HepG2 (cell line): ENCODE measurements around the gene ZBTB7B. TPM values are rescaled to one million over a fixed set of nuclear protein-coding genes. Genes with fewer than 3 reads are reported as not detected.

Source experiments
- ATAC-seq: fragments of 200-7000 bp; cut with Tn5 transposase; 3 replicates; pipeline ENCODE4 v1.9.1; 2020; ENCODE audit warnings: mild to moderate bottlenecking, moderate library complexity
- BruUV-seq: library from RNA; stranded (reverse); fragments of 400-500 nt; replicated peaks from 2 replicates; lab custom pipeline; 2021; lab: Mats Ljungman, UMichigan
- CTCF ChIA-PET: fragments of 300-600 bp; formaldehyde crosslinking; extraction: SDS; loops from one replicate; lab custom pipeline; 2021; ENCODE audit warnings: low total read pairs, inconsistent platforms, low intra/inter-chr PET ratio; lab: Yijun Ruan, JAX
- POLR2A ChIA-PET: fragments of 350-600 bp; sonication (Branson Sonifier 250); formaldehyde crosslinking; loops from one replicate; lab custom pipeline; 2020; ENCODE audit warnings: antibody characterized with exemption, inconsistent platforms; lab: Yijun Ruan, JAX
- DNase-seq: peaks from one replicate; pipeline ENCODE4 v3.0.0-alpha.2; 2015; ENCODE audit warnings: low spot score
- FAIRE-seq: peaks from 3 replicates; lab custom pipeline; 2011; peaks lifted over from hg19 to GRCh38; lab: Jason Lieb, UNC
- H2AFZ ChIP-seq: one replicate; pipeline ENCODE4 v1.6.1; 2011; ENCODE audit warnings: low read length, inconsistent platforms
- H3K27ac ChIP-seq: fragments of 300-600 bp; 3 replicates; pipeline ENCODE4 v1.8.0; 2011; ENCODE audit warnings: mixed run types, mild to moderate bottlenecking, mixed read lengths, low read length, inconsistent platforms; ENCODE audit not compliant: insufficient read depth; ENCODE audit errors: extremely low read length
- H3K27me3 ChIP-seq, 2 experiments: fragments of 200-600 bp in 1 of 2; 2 replicates in 1 of 2; 3 replicates in 1 of 2; pipeline versions ENCODE4 v1.6.0 to v1.8.0; 2011; ENCODE audit warnings: low read length in 2 of 2, mild to moderate bottlenecking in 2 of 2, moderate library complexity in 2 of 2, inconsistent platforms in 1 of 2; ENCODE audit not compliant: insufficient read depth in 2 of 2, control insufficient read depth in 1 of 2
- H3K36me3 ChIP-seq, 2 experiments: fragments of 200-600 bp in 1 of 2; replicated peaks in 1 of 2; 2 replicates in 1 of 2; 3 replicates in 1 of 2; pipeline versions ENCODE4 v1.5.1 to v1.8.0; 2011; ENCODE audit warnings: low read length in 2 of 2, inconsistent platforms in 1 of 2; ENCODE audit not compliant: insufficient read depth in 2 of 2, control insufficient read depth in 1 of 2
- H3K4me1 ChIP-seq: 2 replicates; pipeline ENCODE4 v1.5.1; 2012; ENCODE audit warnings: low read length, inconsistent platforms; ENCODE audit not compliant: insufficient read depth
- H3K4me2 ChIP-seq: 2 replicates; pipeline ENCODE4 v1.6.0; 2011; ENCODE audit warnings: low read depth, low read length, inconsistent platforms
- H3K4me3 ChIP-seq, 3 experiments: fragments of 200-600 bp in 1 of 3; sonication (generic), shearing (Covaris generic) in 1 of 3; replicated peaks in 1 of 3; 2 replicates each; pipeline ENCODE4 v1.5.1; 2011 to 2016; ENCODE audit warnings: low read length in 3 of 3, inconsistent platforms in 2 of 3, low read depth in 2 of 3, mild to moderate bottlenecking in 2 of 3, control low read depth in 1 of 3, mixed read lengths in 1 of 3; ENCODE audit not compliant: insufficient read depth in 1 of 3
- H3K79me2 ChIP-seq: one replicate; pipeline ENCODE4 v1.6.1; 2011; ENCODE audit warnings: low read length, inconsistent platforms; ENCODE audit not compliant: insufficient read depth
- H3K9ac ChIP-seq: 2 replicates; pipeline ENCODE4 v1.6.0; 2011; ENCODE audit warnings: mild to moderate bottlenecking, low read depth, low read length, inconsistent platforms; ENCODE audit not compliant: insufficient read depth
- H3K9me3 ChIP-seq: 2 replicates; pipeline ENCODE4 v1.5.1; 2012; ENCODE audit warnings: mild to moderate bottlenecking, low read length
- H4K20me1 ChIP-seq: 2 replicates; pipeline ENCODE4 v1.6.0; 2011; ENCODE audit warnings: inconsistent platforms, mild to moderate bottlenecking, low read length, moderate library complexity; ENCODE audit not compliant: insufficient read depth
- ATF4 ChIP-seq, 2 experiments: fragments of 450-650 bp in 1 of 2; sonication (generic) in 1 of 2; formaldehyde crosslinking; IDR thresholded peaks; 2 replicates each; pipeline versions ENCODE4 v1.5.0 to v1.8.0; 2020 to 2022; ENCODE audit warnings: mild to moderate bottlenecking in 1 of 2, missing genetic modification reagents in 1 of 2
- CSRNP1 ChIP-seq: sonication (generic); formaldehyde crosslinking; IDR thresholded peaks from 2 replicates; pipeline ENCODE4 v1.8.1; 2023; ENCODE audit warnings: mild to moderate bottlenecking, missing genetic modification reagents
- CTCF ChIP-seq: sonication (generic); formaldehyde crosslinking; IDR thresholded peaks from 2 replicates; pipeline ENCODE4 v1.5.0; 2020; ENCODE audit warnings: mild to moderate bottlenecking, missing genetic modification reagents, moderate library complexity
- EZH2 ChIP-seq: conservative IDR thresholded peaks from 2 replicates; pipeline ENCODE4 v1.6.1; 2012; ENCODE audit warnings: mild to moderate bottlenecking, low read depth, low read length, moderate library complexity
- NR2F6 ChIP-seq, 2 experiments: IDR thresholded peaks; 2 replicates each; pipeline ENCODE4 v1.6.1; 2016; ENCODE audit warnings: antibody characterized with exemption in 1 of 2, mild to moderate bottlenecking in 1 of 2
- RAD21 ChIP-seq: fragments of 450-650 bp; formaldehyde crosslinking; IDR thresholded peaks from 2 replicates; pipeline ENCODE4 v1.5.0; 2020; ENCODE audit warnings: mild to moderate bottlenecking
- ZNF12 ChIP-seq: sonication (generic); formaldehyde crosslinking; IDR thresholded peaks from 2 replicates; pipeline ENCODE4 v1.5.0; 2020; ENCODE audit warnings: missing genetic modification reagents
- ZNF124 ChIP-seq: sonication (generic); formaldehyde crosslinking; IDR thresholded peaks from 2 replicates; pipeline ENCODE4 v1.4.0; 2020; ENCODE audit warnings: missing genetic modification reagents
- ZNF605 ChIP-seq: sonication (generic); formaldehyde crosslinking; IDR thresholded peaks from 2 replicates; pipeline ENCODE4 v1.8.0; 2022; ENCODE audit warnings: mild to moderate bottlenecking, missing genetic modification reagents
- ZNF713 ChIP-seq: sonication (generic); formaldehyde crosslinking; IDR thresholded peaks from 2 replicates; pipeline ENCODE4 v1.4.0; 2020; ENCODE audit warnings: mild to moderate bottlenecking, missing genetic modification reagents
- ZNF883 ChIP-seq: sonication (generic); formaldehyde crosslinking; IDR thresholded peaks from 2 replicates; pipeline ENCODE4 v1.5.1; 2020; ENCODE audit warnings: mild to moderate bottlenecking, missing genetic modification reagents; ENCODE audit errors: not compliant biosample characterization
- ZSCAN9 ChIP-seq: IDR thresholded peaks from 2 replicates; pipeline ENCODE4 v1.6.1; 2016; ENCODE audit warnings: borderline replicate concordance
- WGBS: methylation state at CpG from one replicate; pipeline ENCODE4 v1.1.6; 2017; ENCODE audit warnings: low lambda C conversion rate; 5-methylcytosine and 5-hydroxymethylcytosine counted together
- in situ Hi-C: cut with HindIII; loops from 2 replicates; pipeline ENCODE4 v1.10.0; 2017; ENCODE audit warnings: low pct_unique_long_range_greater_than_20kb; ENCODE audit not compliant: extremely low pct_ligation_motif_present
- intact Hi-C: fragments of 100-400 bp; cut with micrococcal nuclease; formaldehyde crosslinking; loops from one replicate; pipeline ENCODE4 v1.10.0; 2022; ENCODE audit not compliant: unreplicated experiment
- polyA plus RNA-seq, 8 experiments: library from polyadenylated mRNA; depleted of rRNA in 3 of 8; stranded (reverse) in 7 of 8; unstranded in 1 of 8; fragments of >200 nt; fragmentation: Illumina TruSeq in 4 of 8; extraction: Trizol in 4 of 8; gene quantifications; 2 replicates each; pipeline versions ENCODE4 v1.2.1 to v1.2.3, GENCODE V29; 2011 to 2016; ENCODE audit warnings: low read depth in 4 of 8, missing spikeins in 1 of 8, mixed read lengths in 1 of 8; ENCODE audit not compliant: insufficient read depth in 1 of 8
- total RNA-seq, 5 experiments: library from RNA; depleted of rRNA; stranded (reverse); fragments of >200 nt; fragmentation: Illumina TruSeq; extraction: Trizol; gene quantifications; 2 replicates each; pipeline ENCODE4 v1.2.3, GENCODE V29; 2016; ENCODE audit warnings: low read depth in 1 of 5
- TF ChIP-seq, protein P1 (sequence below): sonication (generic); formaldehyde crosslinking; IDR thresholded peaks from 2 replicates; pipeline ENCODE4 v1.5.1; 2020; ENCODE audit warnings: mild to moderate bottlenecking, missing genetic modification reagents, moderate library complexity
- TF ChIP-seq, protein P2 (sequence below): sonication (generic); formaldehyde crosslinking; conservative IDR thresholded peaks from 2 replicates; pipeline ENCODE4 v1.5.0; 2020; ENCODE audit warnings: missing genetic modification reagents

ZBTB7B gene
- total and polyA plus RNA-seq, 2 of the 13 experiments (the other 11 are each of a cell fraction or from before 2014, with no cell fraction given): 15.5 to 17.5 TPM

GRCh38 chr1:154987326-154987725 is 15.3 kb upstream of the ZBTB7B start (continued):
- TF ChIP-seq ZNF12 (CRISPR knock-in tag): no peak
- no peak for TF ChIP-seq ZNF605 (CRISPR knock-in tag)
- no peak for TF ChIP-seq ZNF124
- TF ChIP-seq, protein P1, sequence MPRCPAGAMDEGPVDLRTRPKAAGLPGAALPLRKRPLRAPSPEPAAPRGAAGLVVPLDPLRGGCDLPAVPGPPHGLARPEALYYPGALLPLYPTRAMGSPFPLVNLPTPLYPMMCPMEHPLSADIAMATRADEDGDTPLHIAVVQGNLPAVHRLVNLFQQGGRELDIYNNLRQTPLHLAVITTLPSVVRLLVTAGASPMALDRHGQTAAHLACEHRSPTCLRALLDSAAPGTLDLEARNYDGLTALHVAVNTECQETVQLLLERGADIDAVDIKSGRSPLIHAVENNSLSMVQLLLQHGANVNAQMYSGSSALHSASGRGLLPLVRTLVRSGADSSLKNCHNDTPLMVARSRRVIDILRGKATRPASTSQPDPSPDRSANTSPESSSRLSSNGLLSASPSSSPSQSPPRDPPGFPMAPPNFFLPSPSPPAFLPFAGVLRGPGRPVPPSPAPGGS: no peak
- peak in 1 of 2 experiments; percentile 49; a peak in 2 of 4 replicates for TF ChIP-seq ATF4 (CRISPR knock-in tag; IDR thresholded peaks at IDR 0.05)

- intact Hi-C loops: no loop called here
- CTCF ChIA-PET: interaction anchor here (2.1 kb wide), 1 partner anchor 29 kb away, joined by 13 read pairs; no protein-coding TSS in a partner anchor
- TF ChIP-seq NR2F6 (IDR thresholded peaks at IDR 0.05) (no peak), NR2F6 (CRISPR knock-in tag; IDR thresholded peaks at IDR 0.05) (peak; percentile 51; the same call in 1 of the 2 replicates), RAD21 (CRISPR knock-in tag) (peak; percentile 20; the same call in 1 of the 2 replicates), ZNF713 (no peak), EZH2 (no peak), CSRNP1 (CRISPR knock-in tag) (no peak), ZNF883 (CRISPR knock-in tag) (peak; percentile 7), ZSCAN9 (CRISPR knock-in tag) (no peak), CTCF (peak; percentile 62)
- TF ChIP-seq, protein P2, sequence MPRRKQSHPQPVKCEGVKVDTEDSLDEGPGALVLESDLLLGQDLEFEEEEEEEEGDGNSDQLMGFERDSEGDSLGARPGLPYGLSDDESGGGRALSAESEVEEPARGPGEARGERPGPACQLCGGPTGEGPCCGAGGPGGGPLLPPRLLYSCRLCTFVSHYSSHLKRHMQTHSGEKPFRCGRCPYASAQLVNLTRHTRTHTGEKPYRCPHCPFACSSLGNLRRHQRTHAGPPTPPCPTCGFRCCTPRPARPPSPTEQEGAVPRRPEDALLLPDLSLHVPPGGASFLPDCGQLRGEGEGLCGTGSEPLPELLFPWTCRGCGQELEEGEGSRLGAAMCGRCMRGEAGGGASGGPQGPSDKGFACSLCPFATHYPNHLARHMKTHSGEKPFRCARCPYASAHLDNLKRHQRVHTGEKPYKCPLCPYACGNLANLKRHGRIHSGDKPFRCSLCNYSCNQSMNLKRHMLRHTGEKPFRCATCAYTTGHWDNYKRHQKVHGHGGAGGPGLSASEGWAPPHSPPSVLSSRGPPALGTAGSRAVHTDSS (CRISPR knock-in tag): no peak
Measured at GRCh38 chr1:154988058-154988954, 14.3 kb upstream of the ZBTB7B start.

More at GRCh38 chr1:154988058-154988954, 14.3 kb upstream of the ZBTB7B start:
- H3K36me3 ChIP-seq: peaks cover 5 to 18% of the 10 kb centered on the region in 2 experiments; a peak in 2 of 5 replicates
- H3K4me1 ChIP-seq: peaks cover 38% of the 10 kb centered on the region
- H3K9ac ChIP-seq: no peak overlapping the region
- H3K27ac ChIP-seq: no peak overlapping the region
- FAIRE-seq (no peak), ATAC-seq (no peak; the same call in 2 of the 3 replicates), DNase-seq (no peak)
- no TSS peak for BruUV-seq
- no peaks in the 10 kb centered on the region for H3K9me3 ChIP-seq
- H3K4me2 ChIP-seq: no peak overlapping the region
- H3K27me3 ChIP-seq: no peaks in the 10 kb centered on the region
- WGBS: 93% methylated on average over 12 of the region's 17 CpGs
- no peak overlapping the region for H3K4me3 ChIP-seq
- peaks cover 14% of the 10 kb centered on the region for H3K79me2 ChIP-seq
- no peak overlapping the region for H2AFZ ChIP-seq
- POLR2A ChIA-PET: interaction anchor here (0.7 to 2.1 kb wide), 10 partner anchors 12 to 75 kb away, joined by 3 to 9 read pairs (median 6); partner anchors contain the start of genes EFNA4, PBXIP1 and SHC1
- in situ Hi-C loops: no loop called here
- no peaks in the 10 kb centered on the region for H4K20me1 ChIP-seq
